Spleen (tissue), 11 donors: Measurements from ENCODE around the gene ARFGEF3. TPM values are rescaled to one million over a fixed set of nuclear protein-coding genes. Genes with fewer than 3 reads are reported as not detected.
A peak's percentile ranks its signal among the peaks of the same experiment; 100 is the strongest.

Experiments used
- DNase-seq: peaks from one replicate; pipeline ENCODE4 v3.0.0-alpha.2; 2020
- H3K27ac ChIP-seq, 8 donors: fragments of 200-600 bp; sonication (generic) in 7 of 8; 1 replicate in 4 of 8; 2 replicates in 4 of 8; pipeline versions ENCODE4 v1.5.0 to v1.8.0; 2016 to 2021; ENCODE audit warnings: inconsistent platforms in 4 of 8, mild to moderate bottlenecking in 4 of 8, moderate library complexity in 1 of 8
- H3K27me3 ChIP-seq, 7 donors: fragments of 200-600 bp; sonication (generic) in 6 of 7; replicated peaks in 1 of 7; 1 replicate in 4 of 7; 2 replicates in 3 of 7; pipeline versions ENCODE4 v1.5.0 to v1.8.0; 2016 to 2021; ENCODE audit warnings: inconsistent platforms in 3 of 7, mild to moderate bottlenecking in 1 of 7
- H3K36me3 ChIP-seq, 6 donors: fragments of 200-600 bp; sonication (generic) in 5 of 6; 1 replicate in 4 of 6; 2 replicates in 2 of 6; pipeline versions ENCODE4 v1.5.0 to v1.8.0; 2016 to 2021; ENCODE audit warnings: inconsistent platforms in 2 of 6
- H3K4me1 ChIP-seq, 6 donors: fragments of 200-600 bp; sonication (generic) in 5 of 6; 1 replicate in 3 of 6; 2 replicates in 3 of 6; pipeline versions ENCODE4 v1.5.0 to v1.8.0; 2016 to 2021; ENCODE audit warnings: inconsistent platforms in 3 of 6
- H3K4me3 ChIP-seq, 8 donors: fragments of 200-600 bp; sonication (generic) in 7 of 8; 1 replicate in 4 of 8; 2 replicates in 4 of 8; pipeline versions ENCODE4 v1.5.0 to v1.8.0; 2016 to 2021; ENCODE audit warnings: inconsistent platforms in 4 of 8, mild to moderate bottlenecking in 4 of 8, moderate library complexity in 2 of 8
- H3K9me3 ChIP-seq, 8 donors: fragments of 200-600 bp; sonication (generic) in 7 of 8; 1 replicate in 4 of 8; 2 replicates in 4 of 8; pipeline versions ENCODE4 v1.5.0 to v1.8.0; 2016 to 2021; ENCODE audit warnings: inconsistent platforms in 4 of 8
- CTCF ChIP-seq, 11 experiments: fragments of 200-600 bp in 7 of 11; fragments of 450-650 bp in 4 of 11; sonication (generic) in 4 of 11; IDR thresholded peaks in 8 of 11; conservative IDR thresholded peaks in 3 of 11; 1 replicate in 7 of 11; 2 replicates in 4 of 11; pipeline versions ENCODE4 v1.4.0 to v1.8.0; 2016 to 2021; ENCODE audit warnings: antibody characterized with exemption in 11 of 11, inconsistent platforms in 4 of 11, mild to moderate bottlenecking in 1 of 11
- POLR2A ChIP-seq, 3 donors: fragments of 450-650 bp; IDR thresholded peaks; one replicate each; pipeline ENCODE4 v1.5.1; 2017; ENCODE audit warnings: antibody characterized with exemption in 3 of 3, mild to moderate bottlenecking in 1 of 3
- POLR2AphosphoS5 ChIP-seq, 3 donors: sonication (generic); formaldehyde crosslinking; IDR thresholded peaks; one replicate each; pipeline ENCODE4 v1.5.1; 2017; ENCODE audit warnings: antibody characterized with exemption in 3 of 3
- WGBS, 5 donors: extraction: QIAGEN DNeasy Blood & Tissue Kit in 3 of 5; methylation state at CpG; one replicate each; pipeline versions ENCODE4 v1.1.5 to v1.1.7; 2013 to 2018; 5-methylcytosine and 5-hydroxymethylcytosine counted together
- intact Hi-C: fragments of 100-400 bp; cut with DNase I; formaldehyde crosslinking; loops from one replicate; pipeline ENCODE4 v1.15.0; 2023; ENCODE audit warnings: low total_unique reads
- polyA plus RNA-seq, 3 donors: library from polyadenylated mRNA; stranded (reverse); fragments of 200-250 nt; gene quantifications; one replicate each; pipeline ENCODE4 v1.2.1, GENCODE V29; 2013
- total RNA-seq, 7 donors: library from RNA; depleted of rRNA in 3 of 7; stranded (reverse); fragments of >200 nt in 3 of 7; fragmentation: NEBNext Ultra II Directional in 4 of 7; extraction: Animal tissue kit (Norgen Biotek cat#: 25700) in 4 of 7; gene quantifications; one replicate each; pipeline versions ENCODE4 v1.1.0 to v1.2.1, GENCODE V29; 2016 to 2021
- donor health status: healthy with polysubstance abuse.
- donor health status: DM: no; HTN: no; CAD: no; lungs with moderate emphysema.
- donor health status: DM: no; HTN: no; CAD: no.
- donor health status: Bipolar disorder and iron deficiency.
- donor health status: healthy.
- donor health status: DM: no; HTN: no; CAD: no.
- donor health status: DM: yes; HTN: yes; CAD: no.

Gene ARFGEF3
- total and polyA plus RNA-seq, 10 donors: 0.09 to 3.1 (median 1.7) TPM

GRCh38 chr6:138272533-138273315 is 111.0 kb downstream of the ARFGEF3 start:
- H3K27me3 ChIP-seq: peaks cover 0 to 15% (median 0%) of the 10 kb centered on the region in 7 donors
- intact Hi-C loops: no loop called here
- no peak for DNase-seq
- no peak overlapping the region for H3K27ac ChIP-seq
- WGBS, 5 donors: 79 to 88% (median 80%) methylated on average over 8 of the region's 8 CpGs
- no peaks in the 10 kb centered on the region for H3K36me3 ChIP-seq
- no peak overlapping the region for H3K4me3 ChIP-seq
- no peaks in the 10 kb centered on the region for H3K4me1 ChIP-seq
- TF ChIP-seq POLR2AphosphoS5 (IDR thresholded peaks at IDR 0.05): no peak
- no peak for TF ChIP-seq CTCF (IDR thresholded peaks at IDR 0.05 in 8 of 11, conservative IDR thresholded peaks at IDR 0.05 in 3 of 11)
- no peak for TF ChIP-seq POLR2A (IDR thresholded peaks at IDR 0.05)
- no peaks in the 10 kb centered on the region for H3K9me3 ChIP-seq

- no peaks in the 10 kb centered on the region for H3K9me3 ChIP-seq
- TF ChIP-seq POLR2A (IDR thresholded peaks at IDR 0.05) (no peak), CTCF (IDR thresholded peaks at IDR 0.05 in 8 of 11, conservative IDR thresholded peaks at IDR 0.05 in 3 of 11) (no peak), POLR2AphosphoS5 (IDR thresholded peaks at IDR 0.05) (no peak)
- intact Hi-C loops: no loop called here
- 88 to 97% (median 91%) methylated on average over 3 of the region's 3 CpGs for WGBS, 5 donors
- H3K36me3 ChIP-seq: no peaks in the 10 kb centered on the region
- no peaks in the 10 kb centered on the region for H3K4me1 ChIP-seq
- no peak overlapping the region for H3K4me3 ChIP-seq
- H3K27me3 ChIP-seq: no peaks in the 10 kb centered on the region
- H3K27ac ChIP-seq: no peak overlapping the region
- DNase-seq: no peak
Measured at GRCh38 chr6:138275976-138276375, 114.2 kb downstream of the ARFGEF3 start.

GRCh38 chr6:138277835-138278234 is 116.1 kb downstream of the ARFGEF3 start:
- whole genome bisulfite sequencing, 5 donors: 95 to 100% (median 96%) methylated on average over 4 of the region's 4 CpGs
- DNase-seq: no peak
- no peaks in the 10 kb centered on the region for H3K27me3 ChIP-seq
- no peak for TF ChIP-seq CTCF (IDR thresholded peaks at IDR 0.05 in 8 of 11, conservative IDR thresholded peaks at IDR 0.05 in 3 of 11)
- TF ChIP-seq POLR2AphosphoS5 (IDR thresholded peaks at IDR 0.05): no peak
- TF ChIP-seq POLR2A (IDR thresholded peaks at IDR 0.05): no peak
- H3K4me3 ChIP-seq: no peak overlapping the region
- no peaks in the 10 kb centered on the region for H3K9me3 ChIP-seq
- no peak overlapping the region for H3K27ac ChIP-seq
- no peaks in the 10 kb centered on the region for H3K36me3 ChIP-seq
- no peaks in the 10 kb centered on the region for H3K4me1 ChIP-seq
- intact Hi-C loops: no loop called here

GRCh38 chr6:138278326-138278725 is 116.6 kb downstream of the ARFGEF3 start:
- H3K27ac ChIP-seq: no peak overlapping the region
- H3K4me3 ChIP-seq: no peak overlapping the region
- no peaks in the 10 kb centered on the region for H3K9me3 ChIP-seq
- no peaks in the 10 kb centered on the region for H3K36me3 ChIP-seq
- 80 to 87% (median 85%) methylated on average over 12 of the region's 12 CpGs for WGBS, 5 donors
- H3K27me3 ChIP-seq: no peaks in the 10 kb centered on the region
- intact Hi-C loops: no loop called here
- no peaks in the 10 kb centered on the region for H3K4me1 ChIP-seq
- DNase-seq: no peak
- TF ChIP-seq POLR2AphosphoS5 (IDR thresholded peaks at IDR 0.05) (no peak), CTCF (IDR thresholded peaks at IDR 0.05 in 8 of 11, conservative IDR thresholded peaks at IDR 0.05 in 3 of 11) (peak in 1 of 11 experiments; percentile 10), POLR2A (IDR thresholded peaks at IDR 0.05) (no peak)
